NCI-H1092 treated with DMSO at 0.1 percent for 48 hours (cell line): Measurements from ENCODE around the gene PLIN4.

Experiments used
- DNase-seq: peaks from one replicate; lab custom pipeline; 2025; lab: John Stamatoyannopoulos, UW

PLIN4 gene

GRCh38 chr19:4525563-4526002 lies 7.3 kb upstream of the PLIN4 start:
- no peak for DNase-seq

DNA sequence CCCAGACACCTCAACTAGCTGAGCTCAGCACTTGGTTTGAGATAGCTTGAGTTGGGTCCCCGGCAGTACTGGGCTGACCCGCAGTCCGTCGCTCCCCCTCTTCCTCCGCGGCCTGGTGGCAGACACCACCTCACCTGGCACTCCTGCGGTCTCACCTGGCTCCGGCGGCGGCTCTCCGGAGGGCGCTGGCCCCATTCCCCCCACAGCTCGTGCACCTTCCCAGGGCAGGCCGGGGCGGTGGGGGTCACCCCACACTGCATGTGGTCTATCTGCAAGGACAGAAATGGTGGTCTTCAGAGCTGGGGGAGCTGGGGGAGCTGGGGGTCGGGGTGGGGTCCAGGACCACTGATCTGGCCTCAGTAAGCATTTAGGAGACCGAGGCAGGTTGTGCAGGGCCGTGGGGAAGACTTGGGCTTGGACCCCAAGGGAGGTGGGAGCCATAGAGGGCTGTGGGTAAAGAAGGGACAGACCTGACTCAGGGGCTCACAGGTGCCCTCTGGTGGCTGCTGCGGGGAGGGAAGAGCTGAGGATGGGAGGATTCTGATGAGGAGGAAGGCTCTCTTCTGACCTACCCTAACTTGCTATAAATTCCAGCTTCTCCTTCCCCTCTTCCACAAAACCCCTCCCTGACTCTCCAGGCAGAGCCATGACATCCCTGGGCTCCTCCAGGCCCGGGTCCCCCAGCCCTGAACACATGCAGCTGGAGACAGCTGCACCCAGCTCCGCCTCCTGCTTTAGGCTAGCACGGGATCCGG lies 6.7 kb upstream of the PLIN4 start:
- peak; percentile 10 for DNase-seq

GRCh38 chr19:4523306-4524110 lies 5.2 kb upstream of the PLIN4 start:
- DNase-seq: no peak

DNA sequence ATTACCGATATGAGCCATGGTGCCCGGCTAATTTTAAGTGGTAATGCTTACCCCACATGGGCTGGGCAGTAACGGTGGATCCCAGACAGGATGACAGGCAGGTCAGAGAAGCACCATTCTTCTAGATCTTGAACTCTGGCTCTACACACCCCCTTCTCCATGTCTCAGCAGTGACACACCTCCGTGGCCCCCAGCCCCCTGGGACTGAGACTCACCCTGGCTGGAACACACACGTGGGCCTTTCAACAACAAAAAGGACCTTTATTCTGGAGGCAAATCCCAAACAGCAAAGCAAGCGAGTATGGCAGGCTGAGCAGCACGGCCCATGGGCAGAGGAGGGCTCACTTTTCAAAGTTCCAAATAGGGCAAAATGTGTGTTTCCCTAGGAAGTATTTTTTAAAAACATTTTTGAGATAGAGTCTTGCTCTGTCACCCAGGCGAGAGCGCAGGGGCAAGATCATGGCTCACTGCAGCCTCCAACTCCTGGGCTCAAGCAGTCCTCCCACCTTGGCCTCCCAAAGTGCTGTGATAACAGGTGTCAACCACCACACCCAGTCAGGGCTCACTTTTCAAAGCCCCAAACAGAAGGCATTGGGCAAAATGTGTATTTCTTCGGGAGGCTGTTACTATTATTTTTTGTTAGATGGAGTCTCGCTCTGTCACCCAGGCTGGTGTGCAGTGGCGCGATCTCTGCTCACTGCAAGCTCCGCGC lies 4.2 kb upstream of the PLIN4 start:
- DNase-seq: no peak

- no peak for DNase-seq
Measured at GRCh38 chr19:4521888-4522242, 3.6 kb upstream of the PLIN4 start.

- DNase-seq: no peak
Measured at GRCh38 chr19:4521170-4521887, 3.0 kb upstream of the PLIN4 start.

GRCh38 chr19:4519521-4520277 lies 1.4 kb upstream of the PLIN4 start:
- no peak for DNase-seq

GRCh38 chr19:4519172-4519496 lies 848 bp upstream of the PLIN4 start:
- no peak for DNase-seq

DNA sequence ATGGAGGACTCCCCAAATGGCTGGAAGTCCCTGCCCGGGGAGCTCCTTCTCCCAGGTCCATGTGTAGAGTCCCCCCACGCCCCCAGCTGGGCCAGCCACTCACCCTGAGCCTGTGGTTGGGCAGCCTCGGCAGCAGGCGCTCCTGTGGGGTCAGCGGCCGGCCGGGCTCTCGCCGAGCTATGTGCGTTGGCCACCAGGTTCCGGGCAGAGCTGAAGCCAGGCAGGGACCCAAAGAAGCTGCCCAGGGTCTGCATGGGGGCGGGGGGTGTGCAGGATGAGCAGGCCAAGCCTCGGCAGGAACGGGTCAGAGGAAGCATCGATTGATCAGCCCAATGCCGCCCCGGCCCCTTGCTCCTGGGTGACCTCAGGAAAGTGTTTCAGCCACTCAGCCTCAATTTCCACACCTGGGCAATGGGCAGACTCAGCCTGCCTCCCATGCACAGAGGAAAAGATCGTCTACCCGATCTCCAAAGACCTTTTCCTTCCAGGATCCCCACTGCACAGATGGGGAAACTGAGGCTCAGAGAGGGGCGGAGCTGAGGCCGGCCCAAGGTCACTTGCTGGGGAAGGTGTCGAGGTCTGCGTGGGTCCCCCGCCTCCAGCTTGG lies 732 bp downstream of the PLIN4 start:
- DNase-seq: no peak

- DNase-seq: no peak
Measured at GRCh38 chr19:4516939-4517300, 1.4 kb downstream of the PLIN4 start.

DNA sequence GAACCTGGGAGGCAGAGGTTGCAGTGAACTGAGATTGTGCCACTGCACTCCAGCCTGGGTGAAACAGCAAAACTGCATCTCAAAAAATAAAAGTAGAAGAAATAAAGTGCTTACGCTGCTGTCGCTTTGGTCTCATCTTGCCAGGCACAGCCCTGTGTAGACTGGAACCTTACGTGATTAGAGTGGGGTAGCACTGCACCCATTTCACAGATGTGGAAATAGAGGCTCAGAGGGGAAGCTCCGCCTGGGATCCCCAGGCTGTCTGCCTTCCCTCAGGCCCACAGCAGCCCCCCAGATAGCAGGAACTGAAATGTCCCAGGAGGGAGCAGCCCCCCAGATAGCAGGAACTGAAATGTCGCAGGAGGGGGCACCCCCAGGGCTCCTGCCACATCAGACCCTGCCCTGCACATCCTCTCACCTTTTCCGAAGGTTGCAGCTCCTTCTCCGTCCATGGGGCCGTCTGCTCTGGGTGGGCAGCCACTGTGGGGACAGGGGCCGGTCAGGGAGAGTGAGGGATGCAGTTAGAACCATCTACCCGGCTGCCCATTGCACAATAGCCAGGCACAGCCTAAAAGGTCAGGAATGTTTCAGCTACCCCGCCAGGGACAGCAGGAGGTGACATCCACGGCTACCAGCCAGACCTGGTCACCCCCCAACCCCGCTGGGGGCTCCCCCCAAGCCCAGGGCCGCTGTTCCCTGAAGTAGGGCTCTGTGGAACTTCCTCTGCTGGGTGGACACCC lies 1.9 kb downstream of the PLIN4 start:
- no peak for DNase-seq

GRCh38 chr19:4515732-4516131 lies 2.6 kb downstream of the PLIN4 start:
- DNase-seq: no peak

DNA sequence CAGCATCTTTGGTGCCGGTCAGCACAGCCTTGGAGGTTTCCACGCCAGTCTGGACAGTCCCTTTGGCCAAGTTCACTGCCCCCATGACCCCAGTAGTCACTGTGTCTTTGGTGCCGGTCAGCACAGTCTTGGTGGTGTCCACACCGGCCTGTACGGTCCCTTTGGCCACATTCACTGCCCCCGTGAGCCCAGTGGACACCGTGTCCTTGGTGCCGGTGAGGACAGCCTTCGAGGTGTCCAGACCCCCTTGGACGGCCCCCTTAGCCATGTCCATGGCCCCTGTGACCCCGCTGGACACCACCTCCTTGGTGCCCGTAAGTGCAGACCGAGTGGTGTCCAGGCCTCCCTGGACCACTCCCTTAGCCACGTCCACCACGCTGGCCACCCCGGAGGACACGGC lies 5.0 kb downstream of the PLIN4 start:
- no peak for DNase-seq

GRCh38 chr19:4512070-4512469 lies 6.2 kb downstream of the PLIN4 start:
- no peak for DNase-seq

GRCh38 chr19:4511300-4512054 lies 6.8 kb downstream of the PLIN4 start:
- DNase-seq: no peak

DNA sequence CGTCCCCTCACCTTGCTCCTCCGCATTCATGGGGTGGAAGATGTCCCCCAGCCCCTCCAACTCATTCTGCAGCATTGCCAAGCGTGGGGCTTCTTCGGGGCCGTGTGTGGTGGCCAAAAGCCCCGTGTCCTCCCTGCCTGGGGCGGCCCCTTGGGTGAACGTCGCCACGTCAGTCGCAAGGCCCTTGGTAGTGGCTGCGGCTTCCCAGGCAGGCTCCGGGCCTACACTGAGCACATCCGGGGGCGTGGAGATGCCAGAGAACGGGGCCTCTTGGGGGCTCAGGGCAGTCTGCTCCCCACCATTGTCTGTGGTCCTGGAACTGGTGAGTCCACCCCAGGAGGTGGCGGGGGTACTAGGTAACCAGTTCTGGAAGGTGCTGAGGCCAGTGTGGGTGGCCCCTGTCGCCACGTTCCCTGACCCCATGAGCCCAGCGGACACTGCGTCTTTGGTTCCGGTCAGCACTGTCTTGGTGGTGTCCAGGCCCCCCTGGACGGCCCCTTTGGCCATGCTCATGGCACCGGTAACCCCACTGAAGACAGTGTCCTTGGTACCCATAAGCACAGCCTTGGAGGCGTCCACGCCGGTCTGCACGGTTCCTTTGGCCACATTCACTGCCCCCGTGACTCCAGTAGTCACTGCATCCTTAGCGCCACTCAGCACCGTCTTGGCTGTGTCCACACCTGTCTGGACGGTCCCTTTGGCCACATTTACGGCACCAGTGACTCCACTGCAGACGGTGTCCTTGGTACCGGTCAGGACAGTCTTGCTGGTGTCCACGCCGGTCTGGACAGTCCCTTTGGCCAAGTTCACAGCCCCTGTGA lies 7.6 kb downstream of the PLIN4 start:
- DNase-seq: no peak

GRCh38 chr19:4508698-4509097 lies 9.6 kb downstream of the PLIN4 start:
- DNase-seq: peak; percentile 52

DNA sequence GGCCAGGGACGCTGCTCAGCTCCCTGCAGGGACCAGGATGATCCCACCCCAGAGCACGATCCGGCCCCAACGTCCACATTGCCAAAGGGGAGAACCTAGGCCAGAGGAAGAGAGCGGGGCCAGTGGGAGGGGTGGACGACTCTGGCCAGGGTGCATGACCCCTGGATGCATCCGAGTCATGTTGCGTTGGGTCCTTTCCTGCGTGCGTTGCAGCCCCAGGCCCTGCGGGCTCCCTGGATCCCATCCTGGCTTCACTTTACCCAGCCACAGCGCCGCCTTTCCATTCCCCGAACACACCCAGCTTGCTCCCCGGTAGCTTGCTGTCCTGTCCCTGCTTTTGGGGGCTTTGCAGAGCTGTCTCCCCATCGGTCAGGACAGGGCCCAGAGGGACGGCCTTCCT lies 10.5 kb downstream of the PLIN4 start:
- no peak for DNase-seq

DNA sequence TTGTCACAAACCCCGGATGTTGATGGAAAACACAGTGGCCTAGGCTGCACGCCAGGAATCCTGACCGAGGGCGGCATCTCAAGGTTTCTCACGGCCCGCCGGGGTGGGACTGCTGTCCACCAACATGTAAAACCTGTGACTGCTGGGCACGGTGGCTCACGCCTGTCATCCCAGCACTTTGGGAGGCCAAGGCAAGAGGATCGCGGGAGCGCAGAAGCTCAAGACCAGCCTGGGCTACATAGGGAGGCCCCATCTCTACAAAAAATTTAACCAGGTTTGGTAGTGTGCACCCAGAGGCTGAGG lies 11.2 kb downstream of the PLIN4 start:
- DNase-seq: no peak
